ENCODE results near the gene SLC25A20.

GRCh38 chr3:48830715-48831114, 68.0 kb downstream of the SLC25A20 start:
- TF ChIP-seq, protein P1, sequence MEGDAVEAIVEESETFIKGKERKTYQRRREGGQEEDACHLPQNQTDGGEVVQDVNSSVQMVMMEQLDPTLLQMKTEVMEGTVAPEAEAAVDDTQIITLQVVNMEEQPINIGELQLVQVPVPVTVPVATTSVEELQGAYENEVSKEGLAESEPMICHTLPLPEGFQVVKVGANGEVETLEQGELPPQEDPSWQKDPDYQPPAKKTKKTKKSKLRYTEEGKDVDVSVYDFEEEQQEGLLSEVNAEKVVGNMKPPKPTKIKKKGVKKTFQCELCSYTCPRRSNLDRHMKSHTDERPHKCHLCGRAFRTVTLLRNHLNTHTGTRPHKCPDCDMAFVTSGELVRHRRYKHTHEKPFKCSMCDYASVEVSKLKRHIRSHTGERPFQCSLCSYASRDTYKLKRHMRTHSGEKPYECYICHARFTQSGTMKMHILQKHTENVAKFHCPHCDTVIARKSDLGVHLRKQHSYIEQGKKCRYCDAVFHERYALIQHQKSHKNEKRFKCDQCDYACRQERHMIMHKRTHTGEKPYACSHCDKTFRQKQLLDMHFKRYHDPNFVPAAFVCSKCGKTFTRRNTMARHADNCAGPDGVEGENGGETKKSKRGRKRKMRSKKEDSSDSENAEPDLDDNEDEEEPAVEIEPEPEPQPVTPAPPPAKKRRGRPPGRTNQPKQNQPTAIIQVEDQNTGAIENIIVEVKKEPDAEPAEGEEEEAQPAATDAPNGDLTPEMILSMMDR (optimal IDR thresholded peaks at IDR 0.05 in 1 of 3, IDR thresholded peaks at IDR 0.05 in 1 of 3, conservative IDR thresholded peaks at IDR 0.05 in 1 of 3; ENCODE audit: extremely low read depth in 1 of 3, insufficient read depth in 2 of 3, low read length in 3 of 3): no peak
- TF ChIP-seq EZH2 (IDR thresholded peaks at IDR 0.05; ENCODE audit: low read length): no peak
